Tongue (tissue), 2 donors: ENCODE measurements around the gene SHB. TPM values are rescaled to one million over a fixed set of nuclear protein-coding genes. Genes with fewer than 3 reads are reported as not detected.

Experiments
- DNase-seq: peaks from one replicate; pipeline ENCODE4 v3.0.0-alpha.2; 2015
- total RNA-seq: library from RNA; depleted of rRNA; stranded (reverse); fragments of >200 nt; gene quantifications from one replicate; pipeline ENCODE4 v1.2.3, GENCODE V29; 2014

The SHB gene
- total RNA-seq, 1 donor from 2014 or later, result 10.2 TPM

- no peak for DNase-seq
Measured at GRCh38 chr9:38008168-38009034, 60.6 kb downstream of the SHB start.

- no peak for DNase-seq
Measured at GRCh38 chr9:38007016-38007415, 62.0 kb downstream of the SHB start.

GRCh38 chr9:38006163-38006562 is 62.9 kb downstream of the SHB start:
- DNase-seq, result peak; percentile 38

- no peak for DNase-seq
Measured at GRCh38 chr9:38004809-38005560, 64.0 kb downstream of the SHB start.

- DNase-seq, result peak; percentile 45
Measured at GRCh38 chr9:38003946-38004808, 64.8 kb downstream of the SHB start.

- DNase-seq, result no peak
Measured at GRCh38 chr9:38003230-38003629, 65.8 kb downstream of the SHB start.

GRCh38 chr9:38001430-38001829 is 67.6 kb downstream of the SHB start:
- no peak for DNase-seq

GRCh38 chr9:38000735-38001134 is 68.3 kb downstream of the SHB start:
- DNase-seq, result no peak

- DNase-seq, result no peak
Measured at GRCh38 chr9:38000332-38000731, 68.7 kb downstream of the SHB start.

- no peak for DNase-seq
Measured at GRCh38 chr9:37999588-38000189, 69.3 kb downstream of the SHB start.

GRCh38 chr9:37998881-37999587 is 70.0 kb downstream of the SHB start:
- peak; percentile 46 for DNase-seq

GRCh38 chr9:37997636-37998374 is 71.2 kb downstream of the SHB start:
- peak; percentile 77 for DNase-seq

GRCh38 chr9:37996819-37997217 is 72.2 kb downstream of the SHB start:
- no peak for DNase-seq

- DNase-seq, result no peak
Measured at GRCh38 chr9:37995961-37996818, 72.8 kb downstream of the SHB start.

- DNase-seq, result no peak
Measured at GRCh38 chr9:37995348-37995737, 73.7 kb downstream of the SHB start.

- peak; percentile 98 for DNase-seq
Measured at GRCh38 chr9:37994639-37995347, 74.2 kb downstream of the SHB start.

GRCh38 chr9:37992924-37993349 is 76.1 kb downstream of the SHB start:
- DNase-seq, result no peak

GRCh38 chr9:37990404-37991015 is 78.5 kb downstream of the SHB start:
- DNase-seq, result no peak
